ENCODE data around the gene CDH23.

CDH23 gene

GRCh38 chr10:71799112-71799511 is 402.4 kb downstream of the CDH23 start:
- peaks cover 66% of the 10 kb centered on the region for H3K4me1 Mint-ChIP-seq (ENCODE audit: low read depth)
- no peaks in the 10 kb centered on the region for H3K9me3 Mint-ChIP-seq

GRCh38 chr10:71799608-71800453 is 403.1 kb downstream of the CDH23 start:
- no peak overlapping the region for H3K27ac Mint-ChIP-seq
- intact Hi-C loops (cut with micrococcal nuclease) = no loop called here

More at GRCh38 chr10:71799112-71799511, 402.4 kb downstream of the CDH23 start:
- Mint-ChIP-seq H3K27ac (no peak overlapping the region), H3K27me3 (peaks cover 6% of the 10 kb centered on the region), H3K36me3 (ENCODE audit: low read depth) (no peaks in the 10 kb centered on the region), H3K4me3 (no peak overlapping the region)
- intact Hi-C loops (cut with micrococcal nuclease) = no loop called here

GRCh38 chr10:71801361-71801760 is 404.6 kb downstream of the CDH23 start:
- no peaks in the 10 kb centered on the region for H3K36me3 Mint-ChIP-seq (ENCODE audit: low read depth)
- H3K4me3 Mint-ChIP-seq = no peak overlapping the region
- H3K27me3 Mint-ChIP-seq = no peaks in the 10 kb centered on the region
- intact Hi-C loops (cut with micrococcal nuclease) = no loop called here
- H3K4me1 Mint-ChIP-seq (ENCODE audit: low read depth) = peaks cover 87% of the 10 kb centered on the region
- H3K27ac Mint-ChIP-seq = no peak overlapping the region
- no peaks in the 10 kb centered on the region for H3K9me3 Mint-ChIP-seq

More at GRCh38 chr10:71799608-71800453, 403.1 kb downstream of the CDH23 start:
- Mint-ChIP-seq H3K9me3 (no peaks in the 10 kb centered on the region), H3K36me3 (ENCODE audit: low read depth) (no peaks in the 10 kb centered on the region), H3K4me3 (no peak overlapping the region), H3K27me3 (peaks cover 6% of the 10 kb centered on the region), H3K4me1 (ENCODE audit: low read depth) (peaks cover 73% of the 10 kb centered on the region)

- no peak overlapping the region for H3K27ac Mint-ChIP-seq
- no peaks in the 10 kb centered on the region for H3K27me3 Mint-ChIP-seq
- intact Hi-C loops (cut with micrococcal nuclease) = no loop called here
- peaks cover 90% of the 10 kb centered on the region for H3K4me1 Mint-ChIP-seq (ENCODE audit: low read depth)
- H3K36me3 Mint-ChIP-seq (ENCODE audit: low read depth) = peaks cover 2% of the 10 kb centered on the region
- H3K4me3 Mint-ChIP-seq = no peak overlapping the region
- no peaks in the 10 kb centered on the region for H3K9me3 Mint-ChIP-seq
Observed at GRCh38 chr10:71802235-71802634, 405.5 kb downstream of the CDH23 start.

GRCh38 chr10:71802715-71803488 is 406.2 kb downstream of the CDH23 start:
- Mint-ChIP-seq H3K4me3 (no peak overlapping the region), H3K9me3 (no peaks in the 10 kb centered on the region), H3K4me1 (ENCODE audit: low read depth) (peaks cover 89% of the 10 kb centered on the region), H3K36me3 (ENCODE audit: low read depth) (peaks cover 9% of the 10 kb centered on the region), H3K27me3 (no peaks in the 10 kb centered on the region), H3K27ac (no peak overlapping the region)
- intact Hi-C loops (cut with micrococcal nuclease) = no loop called here

- peak overlapping the region; percentile 42 for H3K27ac Mint-ChIP-seq
- peaks cover 88% of the 10 kb centered on the region for H3K4me1 Mint-ChIP-seq (ENCODE audit: low read depth)
- no peaks in the 10 kb centered on the region for H3K9me3 Mint-ChIP-seq
Observed at GRCh38 chr10:71804077-71804476, 407.4 kb downstream of the CDH23 start.

GRCh38 chr10:71805776-71806703 is 409.3 kb downstream of the CDH23 start:
- Mint-ChIP-seq H3K4me3 (no peak overlapping the region), H3K9me3 (no peaks in the 10 kb centered on the region), H3K27me3 (no peaks in the 10 kb centered on the region), H3K36me3 (ENCODE audit: low read depth) (peaks cover 36% of the 10 kb centered on the region), H3K27ac (peak overlapping the region; percentile 74), H3K4me1 (ENCODE audit: low read depth) (peaks cover 71% of the 10 kb centered on the region)
- intact Hi-C loops (cut with micrococcal nuclease) = no loop called here

More at GRCh38 chr10:71804077-71804476, 407.4 kb downstream of the CDH23 start:
- Mint-ChIP-seq H3K27me3 (no peaks in the 10 kb centered on the region), H3K4me3 (no peak overlapping the region), H3K36me3 (ENCODE audit: low read depth) (peaks cover 20% of the 10 kb centered on the region)
- intact Hi-C loops (cut with micrococcal nuclease) = no loop called here

GRCh38 chr10:71806704-71807556 is 410.2 kb downstream of the CDH23 start:
- Mint-ChIP-seq H3K4me3 (no peak overlapping the region), H3K9me3 (no peaks in the 10 kb centered on the region), H3K27me3 (no peaks in the 10 kb centered on the region), H3K4me1 (ENCODE audit: low read depth) (peaks cover 63% of the 10 kb centered on the region), H3K27ac (peak overlapping the region; percentile 74), H3K36me3 (ENCODE audit: low read depth) (peaks cover 45% of the 10 kb centered on the region)
- intact Hi-C loops (cut with micrococcal nuclease) = no loop called here

- H3K4me1 Mint-ChIP-seq (ENCODE audit: low read depth) = peaks cover 54% of the 10 kb centered on the region
- H3K4me3 Mint-ChIP-seq = no peak overlapping the region
- peaks cover 45% of the 10 kb centered on the region for H3K36me3 Mint-ChIP-seq (ENCODE audit: low read depth)
- intact Hi-C loops (cut with micrococcal nuclease) = no loop called here
- H3K27ac Mint-ChIP-seq = peak overlapping the region; percentile 74
- no peaks in the 10 kb centered on the region for H3K27me3 Mint-ChIP-seq
- H3K9me3 Mint-ChIP-seq = no peaks in the 10 kb centered on the region
Observed at GRCh38 chr10:71807557-71808510, 411.1 kb downstream of the CDH23 start.

GRCh38 chr10:71809628-71810027 is 412.9 kb downstream of the CDH23 start:
- Mint-ChIP-seq H3K4me3 (no peak overlapping the region), H3K4me1 (ENCODE audit: low read depth) (peaks cover 45% of the 10 kb centered on the region), H3K27ac (no peak overlapping the region), H3K36me3 (ENCODE audit: low read depth) (peaks cover 61% of the 10 kb centered on the region), H3K27me3 (no peaks in the 10 kb centered on the region), H3K9me3 (no peaks in the 10 kb centered on the region)
- intact Hi-C loops (cut with micrococcal nuclease) = loop anchor here (5.0 to 10.0 kb wide), 2 partner anchors 37 to 495 kb away; partner anchors contain the start of genes SLC29A3 and VSIR

GRCh38 chr10:71810048-71810750 is 413.5 kb downstream of the CDH23 start:
- H3K27me3 Mint-ChIP-seq = no peaks in the 10 kb centered on the region
- H3K9me3 Mint-ChIP-seq = no peaks in the 10 kb centered on the region
- peaks cover 67% of the 10 kb centered on the region for H3K36me3 Mint-ChIP-seq (ENCODE audit: low read depth)
- intact Hi-C loops (cut with micrococcal nuclease) = loop anchor here (5.0 to 10.0 kb wide), 2 partner anchors 38 to 495 kb away; partner anchors contain the start of genes SLC29A3 and VSIR
- H3K4me1 Mint-ChIP-seq (ENCODE audit: low read depth) = peaks cover 45% of the 10 kb centered on the region
- no peak overlapping the region for H3K4me3 Mint-ChIP-seq
- no peak overlapping the region for H3K27ac Mint-ChIP-seq

Data from dendritic cell treated with granulocyte-macrophage colony-stimulating factor and Interleukin-4, amounts not matched to agents 40 ng/mL and 50 ng/mL, for 4 days (primary cell).